H1 (cell line): ENCODE data around the gene C17orf107. TPM values are rescaled to one million over a fixed set of nuclear protein-coding genes. Genes with fewer than 3 reads are reported as not detected.
A peak's percentile ranks its signal among the peaks of the same experiment; 100 is the strongest.

Source experiments
- CTCF ChIA-PET: fragments of 300-600 bp; sonication (Branson Sonifier 250); formaldehyde crosslinking; loops from one replicate; lab custom pipeline; 2021; ENCODE audit not compliant: partially characterized antibody; lab: Charles Lee
- POLR2A ChIA-PET: fragments of 300-600 bp; sonication (Branson Sonifier 250); formaldehyde crosslinking; loops from one replicate; lab custom pipeline; 2021; ENCODE audit warnings: inconsistent platforms; ENCODE audit not compliant: partially characterized antibody; lab: Charles Lee
- DNase-seq, 2 experiments: peaks; one replicate each; pipeline versions ENCODE4 v3.0.0 to v3.0.0-alpha.2; 2010 to 2022; ENCODE audit warnings: low spot score in 2 of 2, low read depth in 1 of 2, mixed read lengths in 1 of 2
- FAIRE-seq: peaks from 2 replicates; lab custom pipeline; 2011; peaks lifted over from hg19 to GRCh38; lab: Jason Lieb, UNC
- H2AFZ ChIP-seq: 2 replicates; pipeline ENCODE4 v1.8.1; 2012; ENCODE audit warnings: low read length, inconsistent platforms
- H2AK5ac ChIP-seq: 2 replicates; pipeline ENCODE4 v1.6.1; 2013; ENCODE audit warnings: low read depth, low read length
- H2BK120ac ChIP-seq: replicated peaks from 2 replicates; pipeline ENCODE3; 2013; ENCODE audit warnings: low read depth, low read length, inconsistent platforms
- H2BK12ac ChIP-seq: 2 replicates; pipeline ENCODE4 v1.6.1; 2013; ENCODE audit warnings: low read depth, low read length
- H2BK15ac ChIP-seq: 2 replicates; pipeline ENCODE4 v1.6.1; 2013; ENCODE audit warnings: low read length
- H2BK20ac ChIP-seq: 2 replicates; pipeline ENCODE4 v1.6.1; 2013; ENCODE audit warnings: low read length
- H2BK5ac ChIP-seq: 2 replicates; pipeline ENCODE4 v1.6.1; 2013; ENCODE audit warnings: low read depth, low read length
- H3K14ac ChIP-seq: 2 replicates; pipeline ENCODE4 v1.6.1; 2013; ENCODE audit warnings: inconsistent platforms; ENCODE audit not compliant: insufficient read length
- H3K18ac ChIP-seq: 2 replicates; pipeline ENCODE4 v1.6.1; 2013; ENCODE audit warnings: low read length; ENCODE audit errors: extremely low read depth
- H3K23ac ChIP-seq: 2 replicates; pipeline ENCODE4 v1.6.1; 2013; ENCODE audit warnings: inconsistent platforms; ENCODE audit not compliant: insufficient read length
- H3K23me2 ChIP-seq: 2 replicates; pipeline ENCODE4 v1.6.1; 2013; ENCODE audit warnings: low read depth, low read length
- H3K27ac ChIP-seq: 2 replicates; pipeline ENCODE4 v1.6.1; 2011; ENCODE audit warnings: low read depth, low read length, inconsistent platforms
- H3K27me3 ChIP-seq, 4 experiments: replicated peaks in 1 of 4; 1 replicate in 1 of 4; 2 replicates in 3 of 4; pipeline versions ENCODE4 v1.6.1 to v1.8.1; 2011 to 2013; ENCODE audit warnings: low read length in 3 of 4, mild to moderate bottlenecking in 3 of 4, inconsistent platforms in 2 of 4, mixed read lengths in 2 of 4, moderate library complexity in 1 of 4; ENCODE audit not compliant: control insufficient read depth in 3 of 4, insufficient read depth in 3 of 4; ENCODE audit errors: extremely low read depth in 1 of 4
- H3K36me3 ChIP-seq, 4 experiments: 2 replicates each; pipeline versions ENCODE4 v1.6.1 to v1.8.1; 2011 to 2013; ENCODE audit warnings: mild to moderate bottlenecking in 4 of 4, low read length in 3 of 4, moderate library complexity in 2 of 4, control low read depth in 1 of 4, inconsistent platforms in 1 of 4; ENCODE audit not compliant: insufficient read depth in 4 of 4, control insufficient read depth in 2 of 4
- H3K4ac ChIP-seq: replicated peaks from 2 replicates; pipeline ENCODE3; 2013; ENCODE audit warnings: low read length, low read depth, mixed read lengths, inconsistent platforms; ENCODE audit not compliant: insufficient read length
- H3K4me1 ChIP-seq, 4 experiments: replicated peaks in 1 of 4; 1 replicate in 1 of 4; 2 replicates in 3 of 4; pipeline versions ENCODE4 v1.6.1 to v1.8.1; 2011 to 2013; ENCODE audit warnings: low read length in 3 of 4, inconsistent platforms in 2 of 4, mixed read lengths in 1 of 4; ENCODE audit not compliant: insufficient read depth in 4 of 4, control insufficient read depth in 3 of 4
- H3K4me2 ChIP-seq, 2 experiments: 2 replicates each; pipeline versions ENCODE4 v1.6.1 to v1.8.1; 2011 to 2013; ENCODE audit warnings: low read depth in 2 of 2, low read length in 2 of 2, control low read depth in 1 of 2, inconsistent platforms in 1 of 2, mild to moderate bottlenecking in 1 of 2; ENCODE audit not compliant: insufficient read depth in 1 of 2
- H3K4me3 ChIP-seq, 4 experiments: fragments of 200-600, 300-600 bp in 1 of 4; sonication (generic), shearing (Covaris generic), sonication (Bioruptor Twin) in 1 of 4; 2 replicates each; pipeline versions ENCODE4 v1.5.1 to v1.8.1; 2011 to 2016; ENCODE audit warnings: low read length in 4 of 4, low read depth in 3 of 4, control low read depth in 2 of 4, inconsistent platforms in 2 of 4, mild to moderate bottlenecking in 2 of 4, mixed read lengths in 1 of 4, moderate library complexity in 1 of 4; ENCODE audit not compliant: insufficient read depth in 2 of 4; ENCODE audit errors: extremely low read depth in 1 of 4
- H3K56ac ChIP-seq: replicated peaks from 2 replicates; pipeline ENCODE3; 2013; ENCODE audit warnings: low read depth, mild to moderate bottlenecking, mixed read lengths, low read length, inconsistent platforms; ENCODE audit not compliant: insufficient read length
- H3K79me1 ChIP-seq: 2 replicates; pipeline ENCODE4 v1.6.1; 2013; ENCODE audit warnings: low read depth, low read length, control low read depth
- H3K79me2 ChIP-seq, 2 experiments: 2 replicates each; pipeline versions ENCODE4 v1.6.1 to v1.8.1; 2012 to 2013; ENCODE audit warnings: low read length in 2 of 2, mild to moderate bottlenecking in 2 of 2, inconsistent platforms in 1 of 2; ENCODE audit not compliant: insufficient read depth in 2 of 2, control insufficient read depth in 1 of 2
- H3K9ac ChIP-seq, 4 experiments: replicated peaks in 1 of 4; 1 replicate in 1 of 4; 2 replicates in 3 of 4; pipeline versions ENCODE4 v1.6.1 to v1.8.1; 2011 to 2013; ENCODE audit warnings: low read depth in 3 of 4, low read length in 3 of 4, control low read depth in 2 of 4, mild to moderate bottlenecking in 2 of 4, moderate library complexity in 2 of 4, inconsistent platforms in 1 of 4; ENCODE audit errors: extremely low read depth in 1 of 4
- H3K9me3 ChIP-seq, 2 experiments: 2 replicates each; pipeline versions ENCODE4 v1.6.1 to v1.8.1; 2012 to 2013; ENCODE audit warnings: mild to moderate bottlenecking in 2 of 2, moderate library complexity in 2 of 2, control low read depth in 1 of 2, inconsistent platforms in 1 of 2, low read depth in 1 of 2, low read length in 1 of 2, mixed read lengths in 1 of 2; ENCODE audit not compliant: insufficient read depth in 2 of 2
- H4K20me1 ChIP-seq, 2 experiments: replicated peaks in 1 of 2; 2 replicates each; pipeline versions ENCODE3 to v1.8.1; 2011 to 2013; ENCODE audit warnings: inconsistent platforms in 2 of 2, low read length in 2 of 2, mild to moderate bottlenecking in 1 of 2; ENCODE audit not compliant: insufficient read depth in 2 of 2, control insufficient read depth in 1 of 2
- H4K5ac ChIP-seq: 2 replicates; pipeline ENCODE4 v1.6.1; 2013; ENCODE audit warnings: low read length, low read depth, mixed read lengths, inconsistent platforms; ENCODE audit not compliant: insufficient read length
- H4K8ac ChIP-seq: 2 replicates; pipeline ENCODE4 v1.8.0; 2013; ENCODE audit warnings: mild to moderate bottlenecking, moderate library complexity, low read length, inconsistent platforms; ENCODE audit not compliant: insufficient read depth; ENCODE audit errors: extremely low read depth
- H4K91ac ChIP-seq: replicated peaks from 2 replicates; pipeline ENCODE3; 2013; ENCODE audit warnings: low read length, mixed read lengths, inconsistent platforms; ENCODE audit not compliant: insufficient read length
- ASH2L ChIP-seq: fragments of 200-600, 300-600 bp; sonication (generic); IDR thresholded peaks from one replicate; pipeline ENCODE4 v1.7.1; 2017; ENCODE audit warnings: low read length
- ATF2 ChIP-seq: IDR thresholded peaks from 2 replicates; pipeline ENCODE4 v1.6.1; 2012; ENCODE audit warnings: low read length, inconsistent platforms
- CBX8 ChIP-seq: fragments of 300-800, 300-1000 bp; sonication (generic); IDR thresholded peaks from 2 replicates; pipeline ENCODE4 v1.7.1; 2016; ENCODE audit warnings: low read depth, low read length, borderline replicate concordance
- CREB1 ChIP-seq: IDR thresholded peaks from 2 replicates; pipeline ENCODE4 v1.6.1; 2012; ENCODE audit warnings: inconsistent platforms
- EZH2 ChIP-seq: fragments of 200-600 bp; sonication (generic); IDR thresholded peaks from 2 replicates; pipeline ENCODE4 v1.7.1; 2012; ENCODE audit warnings: low read depth, mild to moderate bottlenecking, moderate library complexity, low read length, inconsistent platforms; ENCODE audit not compliant: severe bottlenecking
- HDAC6 ChIP-seq: IDR thresholded peaks from one replicate; pipeline ENCODE4 v1.7.1; 2012; ENCODE audit warnings: low read depth, mild to moderate bottlenecking, inconsistent platforms, low read length, moderate library complexity
- PHF8 ChIP-seq: fragments of 200-600 bp; sonication (generic); conservative IDR thresholded peaks from 2 replicates; pipeline ENCODE4 v1.7.1; 2012; ENCODE audit warnings: low read depth, mild to moderate bottlenecking, inconsistent platforms, low read length, moderate library complexity
- RFX5 ChIP-seq: IDR thresholded peaks from 2 replicates; pipeline ENCODE4 v1.6.1; 2011; ENCODE audit warnings: low read depth, low read length, improper control_type of control experiment, borderline replicate concordance
- SRF ChIP-seq: IDR thresholded peaks from 2 replicates; pipeline ENCODE4 v1.6.1; 2011; ENCODE audit warnings: mild to moderate bottlenecking, low read depth, low read length, moderate library complexity
- WGBS, 2 experiments: shearing (Covaris generic) in 1 of 2; methylation state at CpG; one replicate each; pipeline versions ENCODE4 v1.1.6 to v1.1.7; 2013 to 2015; ENCODE audit warnings: low lambda C conversion rate in 2 of 2, mixed read lengths in 2 of 2, inconsistent platforms in 1 of 2, low coverage in 1 of 2, missing lambda C conversion rate in 1 of 2; ENCODE audit not compliant: insufficient replicate concordance in 2 of 2, insufficient coverage in 1 of 2, insufficient read length in 1 of 2; ENCODE audit errors: extremely low coverage in 1 of 2, missing lambda C conversion rate in 1 of 2; 5-methylcytosine and 5-hydroxymethylcytosine counted together
- polyA plus RNA-seq, 7 experiments: library from polyadenylated mRNA; depleted of rRNA in 3 of 7; stranded (reverse) in 5 of 7; unstranded in 2 of 7; fragments of >200 nt in 5 of 7; fragments of 200-250 nt in 2 of 7; gene quantifications; 1 replicate in 5 of 7; 2 replicates in 1 of 7; 4 replicates in 1 of 7; pipeline versions ENCODE4 v1.2.1 to v1.2.3, GENCODE V29; 2011 to 2013; ENCODE audit warnings: missing spikeins in 2 of 7, mixed read lengths in 2 of 7
- total RNA-seq: library from RNA; stranded (reverse); fragmentation: NEBNext Ultra II Directional; extraction: Animal tissue kit (Norgen Biotek cat#: 25700); gene quantifications from 2 replicates; pipeline ENCODE4 v1.2.1, GENCODE V29; 2021

The C17orf107 gene
- total and polyA plus RNA-seq, 2 of the 8 experiments (the other 6 are each of a cell fraction or from before 2014, with no cell fraction given) = 0.39 to 0.45 TPM

GRCh38 chr17:4872786-4873185 is 26.6 kb upstream of the C17orf107 start:
- 63% methylated on average over 8 of the region's 8 CpGs; no CpG with 5 or more reads in 1 of the 2 experiments for WGBS, 2 experiments
- H3K27me3 ChIP-seq = no peaks in the 10 kb centered on the region
- no peak overlapping the region; a peak in 1 of 4 replicates for H3K4me2 ChIP-seq
- H3K4me1 ChIP-seq = peaks cover 0 to 7% (median 4%) of the 10 kb centered on the region in 4 experiments; a peak in 6 of 7 replicates
- TF ChIP-seq CBX8 (no peak), CREB1 (no peak), ATF2 (no peak), ASH2L (no peak), RFX5 (no peak), SRF (no peak), HDAC6 (no peak), EZH2 (no peak), PHF8 (no peak)
- POLR2A ChIA-PET = interaction anchor here (0.7 to 1.5 kb wide), 3 partner anchors 13 to 64 kb away, joined by 3 to 5 read pairs (median 3); partner anchors contain the start of gene C17orf107
- no peak overlapping the region for H2BK5ac ChIP-seq
- no peak overlapping the region for H2BK120ac ChIP-seq
- no peak overlapping the region for H4K91ac ChIP-seq
- H3K23me2 ChIP-seq = no peaks in the 10 kb centered on the region
- no peaks in the 10 kb centered on the region for H4K20me1 ChIP-seq
- H3K56ac ChIP-seq = no peak overlapping the region
- no peak overlapping the region for H2BK12ac ChIP-seq
- FAIRE-seq = no peak
- no peak overlapping the region for H3K4me3 ChIP-seq
- no peak overlapping the region for H3K4ac ChIP-seq
- H3K14ac ChIP-seq = no peak overlapping the region
- H3K23ac ChIP-seq = no peak overlapping the region
- no peak overlapping the region for H2BK15ac ChIP-seq
- CTCF ChIA-PET = interaction anchor here (1.2 to 1.4 kb wide), 3 partner anchors 8 to 24 kb away, joined by 3 read pairs; no protein-coding TSS in a partner anchor
- DNase-seq = no peak
- H3K9ac ChIP-seq = 0 out of 7 replicates have a peak overlapping the region, but pooled peaks of 1 of the 4 experiments have one; percentile 10
- H3K27ac ChIP-seq = no peak overlapping the region
- no peak overlapping the region for H4K5ac ChIP-seq
- no peak overlapping the region for H4K8ac ChIP-seq
- H2AFZ ChIP-seq = no peak overlapping the region
- no peaks in the 10 kb centered on the region for H3K9me3 ChIP-seq
- H3K36me3 ChIP-seq = no peaks in the 10 kb centered on the region
- peaks cover 3% of the 10 kb centered on the region; the same call in 1 of the 2 replicates for H3K79me1 ChIP-seq
- H2AK5ac ChIP-seq = no peak overlapping the region
- no peak overlapping the region for H2BK20ac ChIP-seq
- peaks cover 0 to 2% of the 10 kb centered on the region in 2 experiments; a peak in 1 of 4 replicates for H3K79me2 ChIP-seq
- no peak overlapping the region for H3K18ac ChIP-seq
